ENCODE data around the gene LRRC75A.

- TF ChIP-seq POLR2AphosphoS5 (IDR thresholded peaks at IDR 0.05; ENCODE audit: low read depth, low read length) (no peak), FOXP2 (optimal IDR thresholded peaks at IDR 0.05; ENCODE audit: borderline replicate concordance, extremely low read depth, extremely low read length, insufficient read depth) (no peak), REST (IDR thresholded peaks at IDR 0.05; ENCODE audit: insufficient read depth in 1 of 2, low read depth in 2 of 2, low read length in 2 of 2) (no peak), SIN3A (IDR thresholded peaks at IDR 0.05; ENCODE audit: borderline replicate concordance, insufficient read depth, low read length) (no peak)
These were observed 776 bp downstream of the LRRC75A start for GRCh38 chr17:16491131-16491702.
